Activated naive CD8-positive, alpha-beta T cell treated with anti-CD3 and anti-CD28 coated beads, Interleukin-2, amount 10 ng/mL, durations not matched to agents 7 days and 5 days (primary cell): ENCODE measurements around the gene UCN3. TPM values are rescaled to one million over a fixed set of nuclear protein-coding genes. Genes with fewer than 3 reads are reported as not detected.

Experiments
- ATAC-seq: fragments of 150-1000 bp; cut with Tn5 transposase; one replicate; pipeline ENCODE4 v1.10.0; 2021; ENCODE audit warnings: low read depth, moderate library complexity
- POLR2A ChIA-PET: fragments of 350-600 bp; sonication (Branson Sonifier 250); formaldehyde crosslinking; loops from one replicate; lab custom pipeline; 2021; ENCODE audit warnings: antibody characterized with exemption; lab: Charles Lee
- DNase-seq: peaks from one replicate; pipeline ENCODE4 v3.0.0; 2021
- H3K27ac Mint-ChIP-seq: one replicate; pipeline ENCODE4 v1.8.0; 2022; ENCODE audit warnings: mild to moderate bottlenecking, mixed read lengths
- H3K27me3 Mint-ChIP-seq: one replicate; pipeline ENCODE4 v1.8.0; 2022; ENCODE audit warnings: mild to moderate bottlenecking, moderate library complexity, mixed read lengths
- H3K36me3 Mint-ChIP-seq: one replicate; pipeline ENCODE4 v1.8.0; 2021; ENCODE audit warnings: mild to moderate bottlenecking, mixed read lengths
- H3K4me1 Mint-ChIP-seq: one replicate; pipeline ENCODE4 v1.8.0; 2021; ENCODE audit warnings: mixed read lengths
- H3K4me3 Mint-ChIP-seq: one replicate; pipeline ENCODE4 v1.8.0; 2022; ENCODE audit warnings: mild to moderate bottlenecking, moderate library complexity, mixed read lengths
- H3K9me3 Mint-ChIP-seq: one replicate; pipeline ENCODE4 v1.8.0; 2021; ENCODE audit warnings: mixed read lengths
- total RNA-seq, 2 experiments: library from RNA; stranded (reverse); gene quantifications; one replicate each; pipeline ENCODE4 v1.2.3, GENCODE V29; 2021

Gene UCN3, protein sequence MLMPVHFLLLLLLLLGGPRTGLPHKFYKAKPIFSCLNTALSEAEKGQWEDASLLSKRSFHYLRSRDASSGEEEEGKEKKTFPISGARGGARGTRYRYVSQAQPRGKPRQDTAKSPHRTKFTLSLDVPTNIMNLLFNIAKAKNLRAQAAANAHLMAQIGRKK
- not detected for total RNA-seq

DNA sequence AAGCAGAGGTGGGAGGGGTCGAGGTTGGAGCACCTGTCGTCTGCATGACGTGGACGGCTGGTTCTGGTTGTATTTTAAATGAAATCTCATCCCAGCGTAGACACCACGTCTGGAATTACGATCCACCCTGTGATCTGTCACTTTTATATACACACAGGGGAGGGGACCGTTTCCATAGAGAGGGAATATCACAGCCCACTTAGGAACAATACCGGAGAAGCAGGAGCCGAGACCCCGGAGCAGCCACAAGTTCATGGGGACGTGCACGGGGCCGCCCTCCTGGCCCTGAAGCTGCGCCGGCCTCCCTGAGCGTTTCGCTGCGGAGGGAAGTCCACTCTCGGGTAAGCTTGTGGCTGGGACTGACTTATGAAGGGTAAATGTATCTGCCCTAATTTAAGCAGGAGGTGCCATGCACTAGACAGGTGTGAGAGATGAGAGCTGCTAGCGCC, at the start of gene UCN3:
Gene UCN3 (plus strand): TSS at position 77 of the 449 bp plus-strand sequence. CDS start 8,755 bp downstream, outside the sequence.
- no peaks in the 10 kb centered on the region for H3K4me1 Mint-ChIP-seq
- DNase-seq (no peak), ATAC-seq (no peak)
- H3K4me3 Mint-ChIP-seq = no peak within 1 kb of the TSS
- H3K36me3 Mint-ChIP-seq = no peaks in the 10 kb centered on the region
- peaks cover 3% of the 10 kb centered on the region for H3K9me3 Mint-ChIP-seq
- POLR2A ChIA-PET = no interaction called here
- H3K27ac Mint-ChIP-seq = no peak within 1 kb of the TSS
- peaks cover 16% of the 10 kb centered on the region for H3K27me3 Mint-ChIP-seq

DNA sequence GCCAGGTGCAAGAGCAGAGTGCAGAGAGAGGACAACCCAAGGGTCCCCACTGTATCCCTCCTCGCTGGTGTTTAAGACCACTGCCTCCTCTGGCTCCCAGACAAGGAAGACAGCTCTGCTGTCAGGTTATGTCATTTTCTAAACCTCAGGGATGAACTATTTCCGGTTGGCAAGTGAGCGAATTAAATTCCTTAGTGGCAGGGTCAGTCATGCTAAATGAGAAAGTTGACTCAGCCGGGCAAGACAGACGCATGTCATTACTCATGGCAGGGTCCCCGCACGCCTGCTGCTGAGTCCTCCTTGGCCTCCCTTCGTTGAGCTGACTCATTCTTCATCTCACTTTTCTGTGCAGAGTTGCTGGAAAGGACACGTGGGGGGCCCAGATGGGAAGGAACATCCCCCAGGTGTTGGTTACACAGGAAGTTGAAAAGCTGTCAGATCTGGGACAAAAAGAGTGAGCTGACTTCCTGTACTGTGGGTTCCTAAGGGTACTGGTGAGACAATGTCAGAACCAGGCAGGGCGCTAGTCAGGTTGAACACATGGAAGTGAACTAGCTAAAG, 47.1 kb upstream of the UCN3 start:
- DNase-seq (peak; percentile 56), ATAC-seq (peak; percentile 92)
- POLR2A ChIA-PET = interaction anchor here (1.1 to 1.6 kb wide), 4 partner anchors 10 to 33 kb away, joined by 3 to 10 read pairs (median 4); no protein-coding TSS in a partner anchor
- H3K27ac Mint-ChIP-seq = peak overlapping the region; percentile 70
- peaks cover 9% of the 10 kb centered on the region for H3K36me3 Mint-ChIP-seq
- peaks cover 47% of the 10 kb centered on the region for H3K4me1 Mint-ChIP-seq
- peak overlapping the region; percentile 53 for H3K4me3 Mint-ChIP-seq
- H3K27me3 Mint-ChIP-seq = no peaks in the 10 kb centered on the region
- peaks cover 9% of the 10 kb centered on the region for H3K9me3 Mint-ChIP-seq

DNA sequence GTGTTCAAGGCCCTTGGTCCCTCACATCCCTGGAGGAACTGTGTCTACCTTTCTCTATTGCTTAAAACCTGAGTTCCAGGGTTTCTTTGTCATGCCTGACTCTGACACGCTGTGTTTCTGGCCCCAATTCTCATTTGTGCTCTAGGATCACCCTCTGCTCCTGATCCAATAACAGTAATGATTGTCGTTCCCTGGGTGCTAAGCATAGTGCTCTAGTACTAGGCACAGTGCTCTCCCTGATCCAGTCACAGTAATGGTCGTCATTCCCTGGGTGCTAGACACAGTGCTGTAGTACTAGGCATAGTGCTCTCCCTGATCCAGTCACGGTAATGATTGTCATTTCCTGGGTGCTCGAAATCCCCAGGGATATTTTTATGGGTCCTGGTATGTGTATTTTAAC, 46.6 kb upstream of the UCN3 start:
- peak overlapping the region; percentile 53 for H3K4me3 Mint-ChIP-seq
- no peaks in the 10 kb centered on the region for H3K27me3 Mint-ChIP-seq
- peaks cover 9% of the 10 kb centered on the region for H3K9me3 Mint-ChIP-seq
- no peak for DNase-seq
- peaks cover 47% of the 10 kb centered on the region for H3K4me1 Mint-ChIP-seq
- H3K27ac Mint-ChIP-seq = peak overlapping the region; percentile 70
- peaks cover 9% of the 10 kb centered on the region for H3K36me3 Mint-ChIP-seq
- ATAC-seq = no peak
- POLR2A ChIA-PET = interaction anchor here (1.1 to 1.6 kb wide), 4 partner anchors 11 to 34 kb away, joined by 3 to 10 read pairs (median 4); no protein-coding TSS in a partner anchor

GRCh38 chr10:5319863-5320262, 44.9 kb upstream of the UCN3 start:
- Mint-ChIP-seq H3K27ac (no peak overlapping the region), H3K9me3 (peaks cover 6% of the 10 kb centered on the region), H3K36me3 (peaks cover 5% of the 10 kb centered on the region), H3K4me3 (no peak overlapping the region), H3K27me3 (peaks cover 4% of the 10 kb centered on the region), H3K4me1 (peaks cover 33% of the 10 kb centered on the region)
- no peak for ATAC-seq
- POLR2A ChIA-PET = no interaction called here
- no peak for DNase-seq

- H3K27ac Mint-ChIP-seq = no peak overlapping the region
- H3K9me3 Mint-ChIP-seq = peaks cover 4% of the 10 kb centered on the region
- H3K36me3 Mint-ChIP-seq = peaks cover 5% of the 10 kb centered on the region
- peaks cover 25% of the 10 kb centered on the region for H3K4me1 Mint-ChIP-seq
- no peak overlapping the region for H3K4me3 Mint-ChIP-seq
- ATAC-seq (no peak), DNase-seq (no peak)
- POLR2A ChIA-PET = no interaction called here
- H3K27me3 Mint-ChIP-seq = peaks cover 4% of the 10 kb centered on the region
Measured at GRCh38 chr10:5321273-5321672, 43.5 kb upstream of the UCN3 start.

- H3K27me3 Mint-ChIP-seq = peaks cover 4% of the 10 kb centered on the region
Measured at GRCh38 chr10:5323446-5323845, 41.3 kb upstream of the UCN3 start.

DNA sequence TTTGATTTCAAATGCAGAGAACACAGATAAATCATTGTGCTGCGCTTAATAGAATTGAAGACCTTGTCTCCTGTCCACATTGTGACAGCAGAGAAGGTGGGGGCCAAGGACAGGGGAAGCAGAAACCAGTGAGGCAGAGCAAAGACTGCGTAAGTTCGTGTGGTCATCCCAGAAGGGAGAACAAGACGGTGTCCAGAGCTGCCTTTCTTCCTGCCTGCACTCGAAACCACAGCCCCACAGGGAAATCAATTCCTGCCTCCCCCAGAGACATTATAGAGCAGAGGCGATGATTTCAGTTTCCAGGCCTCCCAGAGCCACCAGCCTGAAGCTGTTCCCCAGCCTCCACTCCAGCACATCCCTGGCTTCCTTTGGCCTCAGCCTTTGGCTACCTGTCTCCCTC, 39.7 kb upstream of the UCN3 start:
- Mint-ChIP-seq H3K27ac (no peak overlapping the region), H3K4me1 (peaks cover 5% of the 10 kb centered on the region), H3K9me3 (peaks cover 4% of the 10 kb centered on the region), H3K36me3 (peaks cover 5% of the 10 kb centered on the region), H3K4me3 (no peak overlapping the region), H3K27me3 (peaks cover 4% of the 10 kb centered on the region)
- DNase-seq = no peak
- POLR2A ChIA-PET = no interaction called here
- no peak for ATAC-seq

More at GRCh38 chr10:5323446-5323845, 41.3 kb upstream of the UCN3 start:
- POLR2A ChIA-PET = no interaction called here
- peaks cover 5% of the 10 kb centered on the region for H3K36me3 Mint-ChIP-seq
- ATAC-seq (no peak), DNase-seq (no peak)
- H3K27ac Mint-ChIP-seq = no peak overlapping the region
- H3K4me3 Mint-ChIP-seq = no peak overlapping the region
- H3K4me1 Mint-ChIP-seq = peaks cover 5% of the 10 kb centered on the region
- peaks cover 4% of the 10 kb centered on the region for H3K9me3 Mint-ChIP-seq

DNA sequence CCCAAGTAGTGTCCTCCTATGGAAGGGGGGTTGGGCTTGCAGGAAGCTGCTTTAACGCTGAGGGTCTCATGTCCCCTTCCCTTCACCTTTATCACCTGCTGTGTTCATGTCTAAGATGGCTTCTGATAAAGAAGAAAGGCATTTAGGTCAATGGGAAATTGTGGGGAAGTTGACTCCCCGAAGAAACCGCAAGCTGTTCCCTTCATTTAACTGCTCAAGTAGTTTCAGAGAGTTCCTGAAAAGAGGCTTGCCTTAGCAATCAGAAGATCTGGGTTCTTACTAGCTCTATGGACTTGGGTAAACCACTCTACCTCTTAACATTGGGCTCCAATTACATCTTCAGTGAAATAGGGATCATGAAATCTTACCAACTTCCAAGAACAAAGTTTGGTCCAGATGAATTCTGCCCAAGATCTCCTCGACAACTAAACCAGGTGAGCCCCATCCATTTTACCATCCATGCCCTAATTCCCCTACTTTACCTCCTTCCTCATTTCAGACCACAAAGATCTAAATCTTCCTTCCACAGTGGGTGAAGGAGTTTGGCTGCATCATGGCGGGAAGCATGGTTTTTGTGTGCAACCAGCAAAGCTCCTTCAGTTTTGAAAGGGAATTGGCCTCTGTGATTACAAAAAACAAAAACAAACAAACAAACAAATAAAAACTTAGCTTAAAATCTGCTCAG, 30.4 kb upstream of the UCN3 start:
- Mint-ChIP-seq H3K27ac (no peak overlapping the region), H3K36me3 (no peaks in the 10 kb centered on the region), H3K4me3 (no peak overlapping the region), H3K4me1 (peaks cover 3% of the 10 kb centered on the region), H3K9me3 (peaks cover 5% of the 10 kb centered on the region), H3K27me3 (peaks cover 5% of the 10 kb centered on the region)
- POLR2A ChIA-PET = no interaction called here
- no peak for ATAC-seq
- no peak for DNase-seq

GRCh38 chr10:5338010-5338409, 26.8 kb upstream of the UCN3 start:
- Mint-ChIP-seq H3K27me3 (no peaks in the 10 kb centered on the region), H3K4me3 (no peak overlapping the region), H3K27ac (no peak overlapping the region), H3K4me1 (peaks cover 3% of the 10 kb centered on the region), H3K36me3 (no peaks in the 10 kb centered on the region), H3K9me3 (peaks cover 5% of the 10 kb centered on the region)
- POLR2A ChIA-PET = no interaction called here
- no peak for ATAC-seq
- no peak for DNase-seq

GRCh38 chr10:5343092-5343491, 21.7 kb upstream of the UCN3 start:
- no peak for ATAC-seq
- POLR2A ChIA-PET = no interaction called here
- no peaks in the 10 kb centered on the region for H3K27me3 Mint-ChIP-seq
- H3K9me3 Mint-ChIP-seq = no peaks in the 10 kb centered on the region
- H3K27ac Mint-ChIP-seq = no peak overlapping the region
- no peak for DNase-seq
- H3K36me3 Mint-ChIP-seq = no peaks in the 10 kb centered on the region
- H3K4me3 Mint-ChIP-seq = no peak overlapping the region
- H3K4me1 Mint-ChIP-seq = peaks cover 3% of the 10 kb centered on the region

GRCh38 chr10:5343561-5343960, 21.2 kb upstream of the UCN3 start:
- no peak overlapping the region for H3K4me3 Mint-ChIP-seq
- H3K27ac Mint-ChIP-seq = no peak overlapping the region
- POLR2A ChIA-PET = no interaction called here
- ATAC-seq = no peak
- H3K4me1 Mint-ChIP-seq = peaks cover 1% of the 10 kb centered on the region
- no peaks in the 10 kb centered on the region for H3K9me3 Mint-ChIP-seq
- no peak for DNase-seq
- no peaks in the 10 kb centered on the region for H3K27me3 Mint-ChIP-seq
- no peaks in the 10 kb centered on the region for H3K36me3 Mint-ChIP-seq

- POLR2A ChIA-PET = no interaction called here
- Mint-ChIP-seq H3K36me3 (no peaks in the 10 kb centered on the region), H3K4me3 (no peak overlapping the region), H3K9me3 (no peaks in the 10 kb centered on the region), H3K27ac (no peak overlapping the region), H3K27me3 (no peaks in the 10 kb centered on the region), H3K4me1 (peaks cover 1% of the 10 kb centered on the region)
- ATAC-seq (no peak), DNase-seq (no peak)
Measured at GRCh38 chr10:5343979-5344378, 20.8 kb upstream of the UCN3 start.

- no peaks in the 10 kb centered on the region for H3K27me3 Mint-ChIP-seq
- DNase-seq (no peak), ATAC-seq (no peak)
- H3K36me3 Mint-ChIP-seq = no peaks in the 10 kb centered on the region
- no peaks in the 10 kb centered on the region for H3K9me3 Mint-ChIP-seq
- POLR2A ChIA-PET = no interaction called here
- H3K27ac Mint-ChIP-seq = no peak overlapping the region
- peaks cover 1% of the 10 kb centered on the region for H3K4me1 Mint-ChIP-seq
- no peak overlapping the region for H3K4me3 Mint-ChIP-seq
Measured at GRCh38 chr10:5344746-5345145, 20.0 kb upstream of the UCN3 start.

GRCh38 chr10:5346881-5347280, 17.9 kb upstream of the UCN3 start:
- no peak overlapping the region for H3K27ac Mint-ChIP-seq
- DNase-seq (no peak), ATAC-seq (no peak)
- no peaks in the 10 kb centered on the region for H3K27me3 Mint-ChIP-seq
- H3K4me3 Mint-ChIP-seq = no peak overlapping the region
- H3K9me3 Mint-ChIP-seq = no peaks in the 10 kb centered on the region
- POLR2A ChIA-PET = no interaction called here
- H3K36me3 Mint-ChIP-seq = no peaks in the 10 kb centered on the region
- peaks cover 1% of the 10 kb centered on the region for H3K4me1 Mint-ChIP-seq
